LNCaP clone FGC (cell line): ENCODE measurements around the gene WDR59.
"Not testable (repeated sequence)": the region's sequence is repeated elsewhere in the genome, so short reads cannot be mapped to it uniquely, and the experiment has no call there.

Source experiments
- DNase-seq: peaks from one replicate; pipeline ENCODE4 v3.0.0-alpha.2; 2011; ENCODE audit warnings: low read depth
- H3K4me3 ChIP-seq: 2 replicates; pipeline ENCODE4 v1.5.1; 2011; ENCODE audit warnings: mild to moderate bottlenecking, low read depth, low read length, control low read depth
- CTCF ChIP-seq: IDR thresholded peaks from 2 replicates; pipeline ENCODE4 v1.5.1; 2012; ENCODE audit warnings: mild to moderate bottlenecking; ENCODE audit not compliant: control insufficient read depth, insufficient read depth; ENCODE audit errors: extremely low read depth

Gene WDR59

GRCh38 chr16:74862743-74863244 is 122.1 kb downstream of the WDR59 start:
- DNase-seq: peak; percentile 26
- no peak overlapping the region for H3K4me3 ChIP-seq
- peak; percentile 80 for TF ChIP-seq CTCF

- DNase-seq: no peak
- no peak overlapping the region for H3K4me3 ChIP-seq
- TF ChIP-seq CTCF: no peak
Measured at GRCh38 chr16:74852500-74852875, 132.4 kb downstream of the WDR59 start.

- no peak overlapping the region for H3K4me3 ChIP-seq
- no peak for TF ChIP-seq CTCF
- no peak for DNase-seq
Measured at GRCh38 chr16:74850027-74850426, 134.9 kb downstream of the WDR59 start.

- TF ChIP-seq CTCF: no peak
- no peak overlapping the region for H3K4me3 ChIP-seq
- no peak for DNase-seq
Measured at GRCh38 chr16:74847202-74847601, 137.7 kb downstream of the WDR59 start.

GRCh38 chr16:74846714-74847113 is 138.2 kb downstream of the WDR59 start:
- DNase-seq: no peak
- TF ChIP-seq CTCF: no peak
- H3K4me3 ChIP-seq: no peak overlapping the region

GRCh38 chr16:74844041-74844980 is 140.6 kb downstream of the WDR59 start:
- no peak overlapping the region for H3K4me3 ChIP-seq
- DNase-seq: no peak
- TF ChIP-seq CTCF: no peak

GRCh38 chr16:74843381-74844035 is 141.4 kb downstream of the WDR59 start:
- H3K4me3 ChIP-seq: not testable (repeated sequence)
- DNase-seq: peak; percentile 61
